ENCODE measurements around the gene ECI2. TPM values are rescaled to one million over a fixed set of nuclear protein-coding genes. Genes with fewer than 3 reads are reported as not detected.
A peak's percentile ranks its signal among the peaks of the same experiment; 100 is the strongest.
"Not testable (repeated sequence)": the region's sequence is repeated elsewhere in the genome, so short reads cannot be mapped to it uniquely, and the experiment has no call there.

Gene ECI2
- total and polyA plus RNA-seq, 5 donors = 70.1 to 124 (median 101) TPM

DNA sequence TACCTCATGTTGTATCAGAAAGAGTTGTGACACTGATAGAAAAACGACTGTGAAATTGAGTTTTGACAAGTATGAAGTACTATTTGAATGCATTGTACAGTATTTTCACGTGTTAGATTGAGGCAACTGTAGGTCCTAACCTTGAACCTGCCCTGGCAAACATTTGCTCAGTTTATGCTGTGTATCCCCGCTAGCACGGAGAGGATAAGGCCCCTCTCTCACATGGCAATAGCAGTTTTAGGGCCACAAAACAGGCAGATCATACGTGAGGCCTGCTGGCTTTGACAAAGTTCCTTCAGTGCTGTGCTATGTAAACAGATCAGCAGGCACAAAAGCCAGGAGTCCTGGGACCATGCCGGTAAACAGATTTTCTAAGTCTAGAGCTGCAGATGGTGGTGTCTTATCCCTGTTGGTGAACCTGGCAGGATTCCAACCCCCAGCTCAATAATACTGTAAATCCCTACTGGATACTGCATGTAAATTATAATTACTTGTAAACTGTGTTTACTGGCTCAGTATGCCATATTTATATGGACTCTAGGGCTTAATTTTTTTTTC, 32.6 kb downstream of the ECI2 start:
- no peaks in the 10 kb centered on the region for H3K27me3 ChIP-seq (ENCODE audit: control insufficient read depth, insufficient read depth)
- intact Hi-C loops (cut with DNase I) = no loop called here
- H3K27ac ChIP-seq (ENCODE audit: low read length) = no peak overlapping the region
- WGBS = 74% methylated on average over 6 of the region's 6 CpGs
- H3K4me3 ChIP-seq (ENCODE audit: low read length) = no peak overlapping the region
- H3K9me3 ChIP-seq (ENCODE audit: control insufficient read depth, low read length) = no peaks in the 10 kb centered on the region
- no peaks in the 10 kb centered on the region for H3K4me1 ChIP-seq (ENCODE audit: control insufficient read depth, insufficient read depth, low read length)
- DNase-seq = no peak
- no peak for ATAC-seq

DNA sequence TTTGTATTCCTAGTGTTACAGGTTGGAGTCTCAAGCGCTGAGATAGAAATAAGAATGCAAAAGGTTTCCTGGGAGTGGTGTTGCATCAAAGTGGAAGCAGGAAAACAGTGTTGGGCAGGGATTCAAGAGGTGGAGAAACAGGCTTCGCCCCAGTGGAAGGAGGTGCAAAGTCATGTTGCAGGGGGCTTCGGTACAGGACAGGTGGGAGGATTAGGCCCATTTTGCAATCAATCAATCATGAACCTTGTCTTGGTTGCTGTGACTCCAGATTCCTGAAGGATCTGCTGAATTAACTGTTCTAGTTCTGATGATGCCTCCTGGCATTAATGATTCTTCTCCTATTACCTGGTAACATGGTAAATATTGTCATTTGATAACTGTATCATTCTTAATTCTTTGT, 34.1 kb downstream of the ECI2 start:
- Histone ChIP-seq H3K4me3 (ENCODE audit: low read length) (no peak overlapping the region), H3K9me3 (ENCODE audit: control insufficient read depth, low read length) (no peaks in the 10 kb centered on the region), H3K4me1 (ENCODE audit: control insufficient read depth, insufficient read depth, low read length) (no peaks in the 10 kb centered on the region), H3K27ac (ENCODE audit: low read length) (no peak overlapping the region), H3K27me3 (ENCODE audit: control insufficient read depth, insufficient read depth) (no peaks in the 10 kb centered on the region)
- intact Hi-C loops (cut with DNase I) = no loop called here
- DNase-seq (no peak), ATAC-seq (no peak)
- 55% methylated on average over 3 of the region's 3 CpGs for WGBS

DNA sequence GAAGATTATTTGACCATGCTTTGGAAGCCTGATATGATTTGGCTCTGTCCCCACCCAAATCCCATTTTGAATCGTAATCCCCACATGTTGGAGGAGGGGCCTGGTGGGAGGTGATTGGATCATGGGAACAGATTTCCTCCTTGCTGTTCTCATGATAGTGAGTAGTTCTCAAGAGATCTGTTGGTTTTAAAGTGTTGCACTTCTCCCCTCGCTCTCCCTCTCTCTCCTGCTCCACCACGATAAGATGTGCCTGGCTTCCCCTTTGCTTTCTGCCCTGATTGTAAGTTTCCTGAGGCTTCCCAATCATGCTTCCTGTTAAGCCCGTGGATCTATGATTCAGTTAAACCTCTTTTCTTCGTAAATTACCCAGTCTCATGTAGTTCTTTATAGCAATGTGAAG, 34.7 kb downstream of the ECI2 start:
- intact Hi-C loops (cut with DNase I) = no loop called here
- Histone ChIP-seq H3K27me3 (ENCODE audit: control insufficient read depth, insufficient read depth) (no peaks in the 10 kb centered on the region), H3K27ac (ENCODE audit: low read length) (no peak overlapping the region), H3K4me3 (ENCODE audit: low read length) (no peak overlapping the region), H3K4me1 (ENCODE audit: control insufficient read depth, insufficient read depth, low read length) (no peaks in the 10 kb centered on the region), H3K9me3 (ENCODE audit: control insufficient read depth, low read length) (no peaks in the 10 kb centered on the region)
- 72% methylated on average over 5 of the region's 5 CpGs for WGBS
- ATAC-seq (no peak), DNase-seq (no peak)

DNA sequence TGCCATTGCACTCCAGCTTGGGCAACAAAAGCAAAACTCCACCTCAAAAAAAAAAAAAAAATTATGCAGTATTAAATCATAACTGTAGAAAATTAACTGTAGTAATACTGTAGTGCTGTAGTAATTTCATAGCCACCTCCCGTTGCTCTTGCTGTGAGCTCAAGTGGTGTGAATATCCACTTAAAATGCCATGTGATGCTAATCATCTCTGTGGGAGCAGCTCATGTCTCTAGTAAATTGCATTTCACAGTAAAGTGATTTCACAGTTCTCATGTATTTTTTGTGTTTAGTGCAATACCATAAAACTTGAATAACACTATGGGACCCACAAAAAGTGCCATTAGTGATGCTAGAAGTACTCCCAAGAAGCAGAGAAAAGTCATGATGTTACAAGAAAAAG, 42.1 kb downstream of the ECI2 start:
- Histone ChIP-seq H3K9me3 (ENCODE audit: control insufficient read depth, low read length) (no peaks in the 10 kb centered on the region), H3K27me3 (ENCODE audit: control insufficient read depth, insufficient read depth) (no peaks in the 10 kb centered on the region), H3K4me1 (ENCODE audit: control insufficient read depth, insufficient read depth, low read length) (no peaks in the 10 kb centered on the region), H3K27ac (ENCODE audit: low read length) (no peak overlapping the region), H3K4me3 (ENCODE audit: low read length) (no peak overlapping the region)
- ATAC-seq (no peak), DNase-seq (no peak)
- intact Hi-C loops (cut with DNase I) = no loop called here
- WGBS = 55% methylated on average over 1 of the region's 1 CpG

DNA sequence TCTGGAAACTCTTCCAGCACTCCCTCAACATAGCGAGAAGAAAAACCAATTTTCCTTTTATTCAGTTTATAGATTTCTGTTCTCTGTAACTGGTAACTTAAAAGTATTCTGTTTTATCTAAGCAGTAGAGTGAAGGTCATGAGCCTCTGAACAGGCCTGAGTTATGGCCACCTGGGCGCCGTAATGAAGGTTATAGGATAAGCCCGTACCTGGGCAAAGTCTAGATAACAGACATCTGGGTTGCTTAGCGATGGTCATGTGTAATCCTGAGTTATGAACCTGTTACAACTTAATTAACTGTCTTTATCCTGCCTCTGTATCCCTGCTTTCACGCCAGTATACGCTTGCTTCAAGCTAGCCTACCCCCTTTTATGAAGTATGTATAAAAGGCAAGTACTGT, 43.4 kb downstream of the ECI2 start:
- 91% methylated on average over 7 of the region's 7 CpGs for WGBS
- no peaks in the 10 kb centered on the region for H3K4me1 ChIP-seq (ENCODE audit: control insufficient read depth, insufficient read depth, low read length)
- no peak for DNase-seq
- H3K9me3 ChIP-seq (ENCODE audit: control insufficient read depth, low read length) = no peaks in the 10 kb centered on the region
- no peak for ATAC-seq
- H3K27ac ChIP-seq (ENCODE audit: low read length) = no peak overlapping the region
- intact Hi-C loops (cut with DNase I) = no loop called here
- H3K27me3 ChIP-seq (ENCODE audit: control insufficient read depth, insufficient read depth) = no peaks in the 10 kb centered on the region
- H3K4me3 ChIP-seq (ENCODE audit: low read length) = no peak overlapping the region

DNA sequence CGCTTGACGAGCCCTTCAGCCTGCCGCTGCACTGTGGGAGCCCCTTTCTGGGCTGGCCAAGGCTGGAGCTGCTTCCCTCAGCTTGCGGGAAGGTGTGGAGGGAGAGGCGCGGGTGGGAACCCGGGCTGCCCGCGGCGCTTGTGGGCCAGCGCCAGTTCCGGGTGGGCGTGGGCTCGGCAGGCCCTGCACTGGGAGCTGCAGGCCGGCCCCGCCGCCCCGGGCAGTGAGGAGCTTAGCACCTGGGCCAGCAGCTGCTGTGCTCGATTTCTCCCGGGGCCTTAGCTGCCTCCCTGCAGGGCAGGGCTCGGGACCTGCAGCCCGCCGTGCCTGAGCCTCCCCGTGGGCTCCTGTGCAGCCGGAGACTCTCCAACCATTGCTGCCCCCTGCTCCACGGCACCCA, 45.3 kb downstream of the ECI2 start:
- H3K4me1 ChIP-seq (ENCODE audit: control insufficient read depth, insufficient read depth, low read length); DNase-seq; H3K27ac ChIP-seq (ENCODE audit: low read length); H3K27me3 ChIP-seq (ENCODE audit: control insufficient read depth, insufficient read depth); H3K4me3 ChIP-seq (ENCODE audit: low read length); ATAC-seq; intact Hi-C loops (cut with DNase I); H3K9me3 ChIP-seq (ENCODE audit: control insufficient read depth, low read length): not testable (repeated sequence)
- 97% methylated on average over 26 of the region's 26 CpGs for WGBS

DNA sequence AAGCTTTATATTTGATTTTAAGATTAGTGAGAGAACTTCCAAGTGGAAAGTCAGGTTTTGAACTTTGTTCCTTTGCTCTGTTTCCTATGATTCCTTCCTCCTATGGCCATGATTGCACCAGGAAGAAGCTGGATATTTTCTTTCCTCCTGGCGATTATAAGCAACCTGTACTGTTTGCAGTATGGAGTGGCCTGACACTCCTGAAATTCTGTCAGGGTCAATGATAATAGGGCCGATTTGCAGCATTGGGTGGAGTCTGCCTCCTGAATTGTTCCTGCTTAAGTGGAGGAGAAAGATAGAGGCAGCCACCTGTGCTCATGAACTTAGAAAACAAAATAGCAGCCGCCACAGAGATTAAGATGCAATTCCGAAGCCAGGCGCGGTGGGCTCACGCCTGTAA, 46.7 kb downstream of the ECI2 start:
- 90% methylated on average over 7 of the region's 7 CpGs for WGBS
- Histone ChIP-seq H3K9me3 (ENCODE audit: control insufficient read depth, low read length) (no peaks in the 10 kb centered on the region), H3K27ac (ENCODE audit: low read length) (no peak overlapping the region), H3K27me3 (ENCODE audit: control insufficient read depth, insufficient read depth) (no peaks in the 10 kb centered on the region), H3K4me3 (ENCODE audit: low read length) (no peak overlapping the region), H3K4me1 (ENCODE audit: control insufficient read depth, insufficient read depth, low read length) (no peaks in the 10 kb centered on the region)
- DNase-seq (no peak), ATAC-seq (no peak)
- intact Hi-C loops (cut with DNase I) = no loop called here

DNA sequence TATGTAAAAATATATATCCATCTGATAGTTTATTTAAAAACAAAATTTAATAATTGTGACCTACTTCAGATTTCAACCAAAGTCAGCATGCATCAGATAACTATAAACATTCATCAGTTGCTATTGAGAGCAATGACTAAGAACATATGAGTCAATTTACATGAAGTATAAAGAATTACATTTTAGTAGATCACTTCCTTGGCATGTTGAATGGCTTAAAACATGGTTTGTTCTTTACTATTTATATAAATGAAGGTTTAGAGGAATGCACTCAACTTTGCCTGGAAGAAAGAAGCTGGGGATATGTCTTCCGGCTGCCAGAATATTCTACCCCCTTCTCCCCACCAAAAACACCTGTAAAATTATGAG, 50.1 kb downstream of the ECI2 start:
- Histone ChIP-seq H3K27me3 (ENCODE audit: control insufficient read depth, insufficient read depth) (no peaks in the 10 kb centered on the region), H3K4me1 (ENCODE audit: control insufficient read depth, insufficient read depth, low read length) (no peaks in the 10 kb centered on the region), H3K4me3 (ENCODE audit: low read length) (no peak overlapping the region), H3K27ac (ENCODE audit: low read length) (no peak overlapping the region), H3K9me3 (ENCODE audit: control insufficient read depth, low read length) (no peaks in the 10 kb centered on the region)
- WGBS = 93% methylated on average over 1 of the region's 1 CpG
- DNase-seq (no peak), ATAC-seq (no peak)
- intact Hi-C loops (cut with DNase I) = no loop called here

DNA sequence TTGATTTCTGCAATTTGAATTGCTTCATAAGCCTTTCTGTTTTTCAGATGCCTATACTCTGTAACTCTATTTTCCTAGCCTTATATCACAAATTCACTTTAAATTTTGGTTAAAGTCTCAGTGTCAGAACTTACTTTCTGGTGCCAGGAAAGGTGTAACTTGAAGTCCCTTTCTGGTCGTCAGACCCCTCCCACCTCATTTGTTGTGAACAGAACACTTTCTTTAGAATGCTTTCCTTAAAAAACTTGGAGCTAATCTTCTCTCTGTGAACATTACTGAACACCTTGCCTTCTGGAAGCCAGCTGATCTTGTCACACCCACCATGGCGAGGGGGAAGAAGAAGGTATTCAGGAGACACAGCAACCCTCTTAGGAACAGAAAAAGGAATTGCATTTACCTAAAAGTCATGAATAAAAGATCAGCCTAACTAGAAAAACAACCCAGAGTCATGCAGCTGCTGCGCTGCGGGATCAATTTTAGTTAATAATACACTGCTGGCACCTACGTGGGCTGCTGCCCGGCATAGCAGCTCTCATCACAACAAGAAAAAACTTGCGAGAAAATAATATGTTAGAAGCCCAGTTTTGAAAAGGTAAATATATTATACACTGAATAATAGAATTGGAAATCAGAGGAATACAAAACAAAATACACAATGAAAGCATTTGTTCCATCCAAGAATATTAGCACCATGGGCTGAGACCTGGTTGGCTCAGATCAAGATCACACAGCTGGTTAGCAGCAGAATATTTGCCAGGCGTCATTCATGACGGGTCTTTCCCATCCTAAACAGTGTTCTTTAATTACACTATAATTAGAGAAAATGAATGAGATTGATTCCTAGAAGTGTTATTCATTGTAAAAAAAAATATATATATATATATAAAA, 50.7 kb downstream of the ECI2 start:
- ATAC-seq (no peak), DNase-seq (no peak)
- WGBS = 85% methylated on average over 9 of the region's 9 CpGs
- H3K27ac ChIP-seq (ENCODE audit: low read length) = no peak overlapping the region
- no peaks in the 10 kb centered on the region for H3K27me3 ChIP-seq (ENCODE audit: control insufficient read depth, insufficient read depth)
- no peak overlapping the region for H3K4me3 ChIP-seq (ENCODE audit: low read length)
- no peaks in the 10 kb centered on the region for H3K9me3 ChIP-seq (ENCODE audit: control insufficient read depth, low read length)
- intact Hi-C loops (cut with DNase I) = no loop called here
- H3K4me1 ChIP-seq (ENCODE audit: control insufficient read depth, insufficient read depth, low read length) = no peaks in the 10 kb centered on the region

DNA sequence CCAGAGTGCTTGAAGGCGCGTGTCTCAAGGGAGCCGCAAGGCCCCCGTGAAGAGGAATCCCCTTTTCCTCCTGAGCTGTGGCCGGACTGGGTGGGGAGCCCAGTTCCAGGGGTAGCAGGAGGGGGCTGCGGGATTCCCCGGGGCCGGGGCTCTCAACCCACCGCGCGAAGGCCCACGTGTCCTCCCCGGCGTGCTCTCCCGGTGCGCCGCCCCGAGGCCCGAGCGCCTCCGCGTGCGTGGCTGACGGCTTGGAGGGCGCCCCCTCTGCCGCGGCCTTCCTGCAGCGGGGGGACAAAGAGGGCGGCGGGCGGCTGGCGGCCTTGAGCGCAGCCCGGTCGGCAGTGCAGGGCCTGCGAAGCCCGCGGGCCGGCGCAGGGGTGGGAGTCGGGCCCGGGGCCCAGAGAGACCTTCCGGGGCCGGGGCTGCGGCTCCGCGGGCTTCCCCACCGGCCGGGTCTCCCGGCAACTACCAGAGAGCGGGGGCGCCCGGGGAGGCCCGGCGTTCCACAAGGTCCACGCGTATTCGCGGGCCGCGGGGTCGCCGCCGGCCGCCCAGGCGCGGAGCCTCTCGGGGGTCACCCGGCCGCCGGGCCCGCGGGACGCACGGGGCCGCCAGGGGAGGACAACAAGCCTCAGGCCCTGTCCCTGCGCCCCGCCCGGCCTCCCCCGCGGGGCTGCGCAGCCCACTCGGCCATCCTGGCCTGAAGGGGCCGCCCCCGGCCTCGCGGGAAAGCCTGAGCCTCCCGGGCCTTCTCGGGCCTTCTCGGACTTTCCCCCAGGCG, 56.5 kb downstream of the ECI2 start, which contains the start of gene FAM217A:
Gene FAM217A, minus strand, starts transcription at position 447 of the 781 bp plus-strand sequence. CDS start 1,723 bp downstream, outside the sequence.
- peak in 1 of 2 donors; percentile 29 for ATAC-seq
- H3K4me3 ChIP-seq (ENCODE audit: low read length) = no peak within 1 kb of the TSS
- H3K27ac ChIP-seq (ENCODE audit: low read length) = no peak within 1 kb of the TSS
- DNase-seq = peak in 1 of 3 donors; percentile 29
- no peaks in the 10 kb centered on the region for H3K27me3 ChIP-seq (ENCODE audit: control insufficient read depth, insufficient read depth)
- intact Hi-C loops (cut with DNase I) = no loop called here
- H3K9me3 ChIP-seq (ENCODE audit: control insufficient read depth, low read length) = no peaks in the 10 kb centered on the region
- WGBS = 33% methylated on average over 91 of the region's 91 CpGs
- H3K4me1 ChIP-seq (ENCODE audit: control insufficient read depth, insufficient read depth, low read length) = no peaks in the 10 kb centered on the region

Data from right cardiac atrium (tissue), 5 donors.